Keratinocyte (primary cell): ENCODE results near the gene MCM6. TPM values are rescaled to one million over a fixed set of nuclear protein-coding genes. Genes with fewer than 3 reads are reported as not detected.

ENCODE experiments used
- DNase-seq: peaks from one replicate; pipeline ENCODE4 v3.0.0-alpha.2; 2011; ENCODE audit warnings: low read depth, missing footprints, low spot score
- FAIRE-seq: peaks from 2 replicates; lab custom pipeline; 2011; peaks lifted over from hg19 to GRCh38; lab: Jason Lieb, UNC
- H2AFZ ChIP-seq: 2 replicates; pipeline ENCODE4 v1.6.0; 2012; ENCODE audit warnings: low read length, control low read depth, inconsistent platforms; ENCODE audit not compliant: control insufficient read depth
- H3K27ac ChIP-seq: 2 replicates; pipeline ENCODE4 v1.5.1; 2011; ENCODE audit warnings: low read length; ENCODE audit not compliant: control insufficient read depth, insufficient read depth
- H3K27me3 ChIP-seq: 3 replicates; pipeline ENCODE4 v1.6.0; 2011; ENCODE audit warnings: low read length; ENCODE audit not compliant: control insufficient read depth, insufficient read depth; ENCODE audit errors: extremely low read depth
- H3K36me3 ChIP-seq, 2 experiments: 2 replicates in 1 of 2; 3 replicates in 1 of 2; pipeline ENCODE4 v1.5.1; 2011; ENCODE audit warnings: low read length in 2 of 2, mild to moderate bottlenecking in 1 of 2; ENCODE audit not compliant: control insufficient read depth in 2 of 2, insufficient read depth in 2 of 2; ENCODE audit errors: extremely low read depth in 1 of 2
- H3K4me1 ChIP-seq: 3 replicates; pipeline ENCODE4 v1.5.1; 2011; ENCODE audit warnings: low read length; ENCODE audit not compliant: control insufficient read depth, insufficient read depth; ENCODE audit errors: extremely low read depth
- H3K4me2 ChIP-seq: 3 replicates; pipeline ENCODE4 v1.6.0; 2011; ENCODE audit warnings: low read depth, low read length; ENCODE audit not compliant: control insufficient read depth, insufficient read depth; ENCODE audit errors: extremely low read depth
- H3K4me3 ChIP-seq, 3 experiments: fragments of 200-600 bp in 1 of 3; sonication (generic) in 1 of 3; 2 replicates in 2 of 3; 3 replicates in 1 of 3; pipeline ENCODE4 v1.5.1; 2011 to 2016; ENCODE audit warnings: low read length in 3 of 3, mild to moderate bottlenecking in 3 of 3, control low read depth in 2 of 3, inconsistent platforms in 1 of 3, low read depth in 1 of 3, mixed read lengths in 1 of 3, mixed run types in 1 of 3, moderate library complexity in 1 of 3; ENCODE audit not compliant: control insufficient read depth in 2 of 3, insufficient read depth in 2 of 3; ENCODE audit errors: extremely low read depth in 1 of 3
- H3K79me2 ChIP-seq: 2 replicates; pipeline ENCODE4 v1.6.0; 2012; ENCODE audit warnings: low read length; ENCODE audit not compliant: control insufficient read depth, insufficient read depth
- H3K9ac ChIP-seq: 3 replicates; pipeline ENCODE4 v1.6.0; 2011; ENCODE audit warnings: low read length; ENCODE audit not compliant: control insufficient read depth, insufficient read depth; ENCODE audit errors: extremely low read depth
- H3K9me1 ChIP-seq: 3 replicates; pipeline ENCODE4 v1.6.0; 2011; ENCODE audit warnings: low read length; ENCODE audit not compliant: control insufficient read depth, insufficient read depth; ENCODE audit errors: extremely low read depth
- H3K9me3 ChIP-seq: 2 replicates; pipeline ENCODE4 v1.5.1; 2012; ENCODE audit warnings: low read depth, low read length; ENCODE audit not compliant: control insufficient read depth
- H4K20me1 ChIP-seq: 3 replicates; pipeline ENCODE4 v1.6.0; 2011; ENCODE audit warnings: low read length; ENCODE audit not compliant: control insufficient read depth, insufficient read depth; ENCODE audit errors: extremely low read depth
- EZH2 ChIP-seq: IDR thresholded peaks from one replicate; pipeline ENCODE4 v1.6.1; 2012; ENCODE audit warnings: inconsistent platforms, mild to moderate bottlenecking, low read length, moderate library complexity
- dilution Hi-C: fragments of 300-500 bp; cut with MboI; formaldehyde crosslinking; loops from one replicate; pipeline ENCODE4 v1.7.0; 2020; ENCODE audit warnings: low sequenced_read_pairs; ENCODE audit not compliant: extremely low pct_ligation_motif_present
- polyA plus RNA-seq, 5 experiments: library from polyadenylated mRNA; depleted of rRNA in 3 of 5; stranded (reverse) in 3 of 5; stranded (forward) in 1 of 5; unstranded in 1 of 5; fragments of >200 nt; gene quantifications; 1 replicate in 1 of 5; 2 replicates in 3 of 5; 3 replicates in 1 of 5; pipeline versions ENCODE4 v1.2.1 to v1.2.3, GENCODE V29; 2011 to 2012; ENCODE audit warnings: missing spikeins in 2 of 5, low read depth in 1 of 5, low replicate concordance in 1 of 5
- TF ChIP-seq, protein P1 (sequence below), 3 experiments: IDR thresholded peaks in 1 of 3; conservative IDR thresholded peaks in 1 of 3; optimal IDR thresholded peaks in 1 of 3; 2 replicates in 2 of 3; 3 replicates in 1 of 3; pipeline versions ENCODE3 to v1.5.1; 2011; ENCODE audit warnings: low read length in 3 of 3, mild to moderate bottlenecking in 3 of 3, moderate library complexity in 2 of 3, control low read depth in 1 of 3, inconsistent platforms in 1 of 3; ENCODE audit not compliant: insufficient read depth in 2 of 3; ENCODE audit errors: extremely low read depth in 1 of 3

The MCM6 gene
- polyA plus RNA-seq, 1 donor (not counting 4 experiments of a cell fraction or from before 2014, with no cell fraction given), result 23.2 TPM

GRCh38 chr2:135831180-135831812 lies 44.9 kb downstream of the MCM6 start:
- TF ChIP-seq, protein P1, sequence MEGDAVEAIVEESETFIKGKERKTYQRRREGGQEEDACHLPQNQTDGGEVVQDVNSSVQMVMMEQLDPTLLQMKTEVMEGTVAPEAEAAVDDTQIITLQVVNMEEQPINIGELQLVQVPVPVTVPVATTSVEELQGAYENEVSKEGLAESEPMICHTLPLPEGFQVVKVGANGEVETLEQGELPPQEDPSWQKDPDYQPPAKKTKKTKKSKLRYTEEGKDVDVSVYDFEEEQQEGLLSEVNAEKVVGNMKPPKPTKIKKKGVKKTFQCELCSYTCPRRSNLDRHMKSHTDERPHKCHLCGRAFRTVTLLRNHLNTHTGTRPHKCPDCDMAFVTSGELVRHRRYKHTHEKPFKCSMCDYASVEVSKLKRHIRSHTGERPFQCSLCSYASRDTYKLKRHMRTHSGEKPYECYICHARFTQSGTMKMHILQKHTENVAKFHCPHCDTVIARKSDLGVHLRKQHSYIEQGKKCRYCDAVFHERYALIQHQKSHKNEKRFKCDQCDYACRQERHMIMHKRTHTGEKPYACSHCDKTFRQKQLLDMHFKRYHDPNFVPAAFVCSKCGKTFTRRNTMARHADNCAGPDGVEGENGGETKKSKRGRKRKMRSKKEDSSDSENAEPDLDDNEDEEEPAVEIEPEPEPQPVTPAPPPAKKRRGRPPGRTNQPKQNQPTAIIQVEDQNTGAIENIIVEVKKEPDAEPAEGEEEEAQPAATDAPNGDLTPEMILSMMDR (optimal IDR thresholded peaks at IDR 0.05 in 1 of 3, IDR thresholded peaks at IDR 0.05 in 1 of 3, conservative IDR thresholded peaks at IDR 0.05 in 1 of 3; ENCODE audit: extremely low read depth in 1 of 3, insufficient read depth in 2 of 3, low read length in 3 of 3), result no peak
- no peak for TF ChIP-seq EZH2
- Histone ChIP-seq H3K79me2 (no peaks in the 10 kb centered on the region), H3K4me2 (no peak overlapping the region), H3K4me1 (no peaks in the 10 kb centered on the region), H3K27ac (no peak overlapping the region), H2AFZ (no peak overlapping the region), H3K27me3 (no peaks in the 10 kb centered on the region), H3K9ac (no peak overlapping the region), H3K4me3 (no peak overlapping the region), H4K20me1 (no peaks in the 10 kb centered on the region), H3K36me3 (no peaks in the 10 kb centered on the region), H3K9me3 (no peaks in the 10 kb centered on the region), H3K9me1 (no peaks in the 10 kb centered on the region)
- DNase-seq (no peak), FAIRE-seq (no peak)
- dilution Hi-C loops, result no loop called here

- H3K9me1 ChIP-seq, result no peaks in the 10 kb centered on the region
- no peak for TF ChIP-seq EZH2
- TF ChIP-seq, protein P1 (optimal IDR thresholded peaks at IDR 0.05 in 1 of 3, IDR thresholded peaks at IDR 0.05 in 1 of 3, conservative IDR thresholded peaks at IDR 0.05 in 1 of 3; ENCODE audit: extremely low read depth in 1 of 3, insufficient read depth in 2 of 3, low read length in 3 of 3), result no peak
- H3K36me3 ChIP-seq, result no peaks in the 10 kb centered on the region
- DNase-seq, result no peak
- no peak overlapping the region for H2AFZ ChIP-seq
- no peaks in the 10 kb centered on the region for H3K79me2 ChIP-seq
- H3K9me3 ChIP-seq, result no peaks in the 10 kb centered on the region
- H3K27me3 ChIP-seq, result no peaks in the 10 kb centered on the region
- no peak for FAIRE-seq
- dilution Hi-C loops, result no loop called here
- no peak overlapping the region for H3K27ac ChIP-seq
- H3K4me2 ChIP-seq, result no peak overlapping the region
- no peaks in the 10 kb centered on the region for H4K20me1 ChIP-seq
- H3K9ac ChIP-seq, result no peak overlapping the region
- no peak overlapping the region for H3K4me3 ChIP-seq
- H3K4me1 ChIP-seq, result no peaks in the 10 kb centered on the region
Observed at GRCh38 chr2:135829378-135830135, 46.7 kb downstream of the MCM6 start.
